Mesothelial cell of epicardium (in vitro differentiated cells): Measurements from ENCODE around the gene INPP5J. TPM values are rescaled to one million over a fixed set of nuclear protein-coding genes. Genes with fewer than 3 reads are reported as not detected.

Source experiments
- DNase-seq, 2 experiments: peaks; one replicate each; pipeline ENCODE4 v3.0.0; 2021; ENCODE audit warnings: low spot score in 2 of 2; ENCODE audit not compliant: unreplicated experiment in 2 of 2
- H3K27ac Mint-ChIP-seq: 2 replicates; pipeline ENCODE4 v1.8.0; 2021; ENCODE audit warnings: mixed read lengths
- H3K27me3 Mint-ChIP-seq: 2 replicates; pipeline ENCODE4 v1.8.0; 2021; ENCODE audit warnings: low read depth, mixed read lengths
- H3K36me3 Mint-ChIP-seq: 2 replicates; pipeline ENCODE4 v1.8.0; 2021; ENCODE audit warnings: mixed read lengths
- H3K4me1 Mint-ChIP-seq: 2 replicates; pipeline ENCODE4 v1.8.0; 2021; ENCODE audit warnings: mixed read lengths
- H3K4me3 Mint-ChIP-seq: 2 replicates; pipeline ENCODE4 v1.8.0; 2021; ENCODE audit warnings: mild to moderate bottlenecking, moderate library complexity, mixed read lengths
- H3K9me3 Mint-ChIP-seq: 2 replicates; pipeline ENCODE4 v1.8.0; 2021; ENCODE audit warnings: mixed read lengths
- total RNA-seq: library from RNA; stranded (reverse); gene quantifications from 3 replicates; pipeline ENCODE4 v1.2.1, GENCODE V29; 2021
- TF ChIP-seq, protein P1 (sequence below): fragments of 200-600 bp; sonication (generic); IDR thresholded peaks from one replicate; pipeline ENCODE4 v1.5.0; 2021; ENCODE audit warnings: antibody characterized with exemption; ENCODE audit not compliant: unreplicated experiment

The INPP5J gene
- total RNA-seq, 1 donor from 2014 or later: 8.6 TPM

DNA sequence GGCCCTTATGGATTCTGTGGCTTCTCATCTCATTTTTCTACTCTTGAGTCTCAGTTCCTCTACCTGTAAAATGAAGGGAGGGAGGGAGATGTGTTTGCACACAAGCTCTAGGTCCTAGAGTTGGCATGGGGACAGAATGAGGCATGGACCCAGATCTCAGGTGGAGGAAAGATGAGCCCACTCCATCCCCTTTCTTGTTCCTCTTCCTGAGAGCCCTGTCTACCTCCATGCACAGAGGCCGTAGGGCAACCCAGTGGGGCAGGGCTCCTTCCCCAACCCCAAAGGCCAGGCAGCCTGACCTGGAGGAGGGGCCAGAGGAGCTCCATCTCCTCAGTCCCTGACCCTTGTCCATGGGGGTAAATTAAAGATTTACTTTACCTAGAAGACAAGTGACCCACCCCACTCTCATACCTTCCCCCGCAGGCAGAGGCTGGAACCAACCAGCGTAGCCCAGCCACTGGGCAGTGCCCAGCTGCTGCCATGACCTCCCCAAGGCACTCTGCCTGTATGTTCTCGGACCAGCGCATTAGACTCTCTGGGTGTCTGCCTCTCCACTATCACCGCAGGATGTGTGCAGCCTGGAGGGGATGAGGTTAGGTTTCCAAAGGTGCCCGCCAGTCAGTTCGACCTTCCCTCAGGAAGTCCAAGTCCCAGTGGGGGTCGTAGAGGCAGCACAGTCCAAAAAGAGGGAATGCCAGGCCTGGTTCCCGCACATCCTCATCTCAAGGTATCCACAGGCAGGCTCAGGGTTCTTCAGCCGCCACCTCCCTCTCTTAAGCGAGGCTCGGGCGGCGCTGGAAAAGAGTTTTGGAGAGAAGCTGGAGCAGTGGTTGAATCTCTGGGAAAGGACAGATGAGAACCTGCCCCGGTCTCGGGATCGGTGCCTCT is 38.6 kb upstream of the INPP5J start:
- TF ChIP-seq, protein P1, sequence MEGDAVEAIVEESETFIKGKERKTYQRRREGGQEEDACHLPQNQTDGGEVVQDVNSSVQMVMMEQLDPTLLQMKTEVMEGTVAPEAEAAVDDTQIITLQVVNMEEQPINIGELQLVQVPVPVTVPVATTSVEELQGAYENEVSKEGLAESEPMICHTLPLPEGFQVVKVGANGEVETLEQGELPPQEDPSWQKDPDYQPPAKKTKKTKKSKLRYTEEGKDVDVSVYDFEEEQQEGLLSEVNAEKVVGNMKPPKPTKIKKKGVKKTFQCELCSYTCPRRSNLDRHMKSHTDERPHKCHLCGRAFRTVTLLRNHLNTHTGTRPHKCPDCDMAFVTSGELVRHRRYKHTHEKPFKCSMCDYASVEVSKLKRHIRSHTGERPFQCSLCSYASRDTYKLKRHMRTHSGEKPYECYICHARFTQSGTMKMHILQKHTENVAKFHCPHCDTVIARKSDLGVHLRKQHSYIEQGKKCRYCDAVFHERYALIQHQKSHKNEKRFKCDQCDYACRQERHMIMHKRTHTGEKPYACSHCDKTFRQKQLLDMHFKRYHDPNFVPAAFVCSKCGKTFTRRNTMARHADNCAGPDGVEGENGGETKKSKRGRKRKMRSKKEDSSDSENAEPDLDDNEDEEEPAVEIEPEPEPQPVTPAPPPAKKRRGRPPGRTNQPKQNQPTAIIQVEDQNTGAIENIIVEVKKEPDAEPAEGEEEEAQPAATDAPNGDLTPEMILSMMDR: no peak
- Mint-ChIP-seq H3K27me3 (no peaks in the 10 kb centered on the region), H3K36me3 (peaks cover 2% of the 10 kb centered on the region), H3K27ac (peak overlapping the region; percentile 90), H3K4me1 (peaks cover 37% of the 10 kb centered on the region), H3K4me3 (peak overlapping the region; percentile 90), H3K9me3 (no peaks in the 10 kb centered on the region)
- DNase-seq: no peak

DNA sequence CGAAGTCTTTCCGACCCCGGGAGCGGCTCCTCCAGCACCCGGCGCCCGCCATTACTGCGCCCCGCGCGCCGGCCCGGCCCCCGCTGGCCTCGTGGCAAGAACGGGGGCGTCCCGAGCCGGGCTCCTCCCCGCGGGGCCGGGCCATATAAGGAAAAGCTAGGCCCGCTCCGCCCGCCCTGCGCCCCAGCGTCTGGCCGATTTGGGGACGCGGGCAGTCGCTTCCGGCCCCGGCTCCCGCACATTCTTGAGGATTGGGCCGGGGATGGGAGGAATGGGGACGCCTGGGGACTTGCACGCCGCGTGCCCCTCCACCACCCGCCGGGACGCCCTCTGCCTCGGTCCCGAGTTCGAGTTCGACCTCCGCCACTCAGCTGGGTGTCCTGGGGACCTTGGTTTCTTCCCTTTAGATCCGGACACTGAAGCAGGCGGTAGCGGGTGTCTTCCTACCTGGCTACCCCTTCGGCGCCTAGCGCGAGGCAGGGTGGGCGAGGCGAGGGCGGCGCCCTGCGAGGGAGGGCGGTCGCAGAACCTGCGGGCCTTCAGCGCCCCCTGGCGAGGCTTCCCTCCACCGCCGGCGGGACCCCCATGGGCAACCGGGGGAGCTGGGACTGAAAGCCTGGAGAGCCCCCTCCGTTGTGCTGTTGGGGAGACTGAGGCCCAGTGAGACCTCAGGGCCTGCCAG is 37.8 kb upstream of the INPP5J start:
- peak; percentile 80 to 91 for DNase-seq
- Mint-ChIP-seq H3K4me3 (peak overlapping the region; percentile 90), H3K36me3 (peaks cover 2% of the 10 kb centered on the region), H3K4me1 (peaks cover 37% of the 10 kb centered on the region), H3K9me3 (no peaks in the 10 kb centered on the region), H3K27me3 (no peaks in the 10 kb centered on the region), H3K27ac (peak overlapping the region; percentile 93)
- TF ChIP-seq, protein P1: peak; percentile 84

DNA sequence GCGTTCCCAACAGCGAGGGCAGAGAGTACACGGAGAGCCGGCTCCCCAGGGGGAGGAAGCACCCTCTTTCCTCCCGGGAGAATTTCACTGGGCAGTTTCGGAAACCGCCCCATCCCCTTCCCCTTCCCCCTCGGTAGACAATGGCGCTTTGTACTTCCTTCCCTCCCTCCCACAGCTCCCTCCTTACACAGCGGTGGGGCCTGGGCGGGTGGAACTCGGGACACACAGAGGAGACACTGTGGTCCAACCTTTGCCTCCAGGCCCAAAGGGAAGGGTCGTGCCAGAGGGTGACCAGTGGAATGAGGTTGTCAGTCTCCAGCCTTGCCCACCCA is 37.3 kb upstream of the INPP5J start:
- Mint-ChIP-seq H3K4me1 (peaks cover 36% of the 10 kb centered on the region), H3K27ac (peak overlapping the region; percentile 93), H3K27me3 (no peaks in the 10 kb centered on the region), H3K4me3 (peak overlapping the region; percentile 76), H3K9me3 (no peaks in the 10 kb centered on the region), H3K36me3 (peaks cover 2% of the 10 kb centered on the region)
- no peak for DNase-seq
- TF ChIP-seq, protein P1: peak; percentile 31

DNA sequence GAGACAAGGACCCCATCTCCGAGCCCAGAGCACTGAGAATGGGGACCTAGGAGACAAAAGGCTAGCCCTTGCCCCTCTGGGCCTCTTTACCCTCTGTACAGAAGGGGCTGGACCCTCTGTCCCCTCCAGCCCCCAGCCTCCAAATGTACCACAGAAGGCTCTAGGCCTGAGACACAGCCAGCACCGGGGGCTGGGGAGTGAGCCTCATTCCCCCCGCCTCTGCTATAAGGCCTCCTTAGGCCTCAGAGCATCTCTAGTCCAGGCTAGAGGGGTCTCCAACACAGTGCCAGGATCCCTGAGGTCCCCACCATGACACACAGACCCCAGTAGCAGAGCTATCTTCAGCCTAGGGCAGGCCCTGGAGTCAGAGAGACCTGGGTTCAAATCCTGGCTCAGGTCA is 36.8 kb upstream of the INPP5J start:
- Mint-ChIP-seq H3K9me3 (no peaks in the 10 kb centered on the region), H3K4me3 (peak overlapping the region; percentile 76), H3K27ac (no peak overlapping the region), H3K27me3 (no peaks in the 10 kb centered on the region), H3K36me3 (peaks cover 2% of the 10 kb centered on the region), H3K4me1 (peaks cover 33% of the 10 kb centered on the region)
- TF ChIP-seq, protein P1: no peak
- DNase-seq: no peak

DNA sequence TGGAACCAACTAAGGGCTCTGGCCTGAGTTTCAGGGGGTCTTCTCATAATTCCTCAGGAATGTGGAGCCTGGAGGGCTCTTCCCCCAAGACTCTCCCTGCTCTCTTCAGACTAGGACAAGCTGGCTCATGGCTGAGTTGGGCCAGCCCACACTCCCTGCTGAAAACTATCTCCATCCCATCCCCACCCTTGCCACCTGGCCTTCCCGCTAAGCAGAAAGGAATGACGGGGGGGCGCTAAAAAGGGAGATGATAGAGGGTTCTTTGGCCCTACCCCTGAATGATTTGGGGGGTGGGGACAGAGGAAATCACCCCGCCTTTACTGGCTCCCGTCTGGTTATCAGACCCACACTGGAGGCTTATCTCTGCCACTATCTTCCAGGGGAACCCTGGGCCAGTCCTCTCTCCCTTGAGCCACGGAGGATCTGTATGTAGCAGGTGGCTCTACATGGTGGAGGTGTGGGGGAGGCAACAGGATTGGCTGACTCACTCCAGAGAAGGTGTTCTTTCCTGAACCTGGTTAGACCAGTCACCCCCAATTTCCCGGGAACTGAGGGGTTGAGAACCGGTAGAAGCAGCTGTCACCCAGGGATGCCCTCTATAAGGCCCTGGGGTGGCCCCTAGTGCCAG is 35.9 kb upstream of the INPP5J start:
- DNase-seq: no peak
- Mint-ChIP-seq H3K9me3 (no peaks in the 10 kb centered on the region), H3K27me3 (no peaks in the 10 kb centered on the region), H3K27ac (peak overlapping the region; percentile 30), H3K36me3 (peaks cover 2% of the 10 kb centered on the region), H3K4me3 (no peak overlapping the region), H3K4me1 (peaks cover 27% of the 10 kb centered on the region)
- TF ChIP-seq, protein P1: no peak
